H9 (cell line): Measurements from ENCODE around the gene APOB. TPM values are rescaled to one million over a fixed set of nuclear protein-coding genes. Genes with fewer than 3 reads are reported as not detected.

ENCODE experiments used
- DNase-seq: peaks from one replicate; pipeline ENCODE4 v3.0.0-alpha.2; 2017
- H2AFZ ChIP-seq: one replicate; pipeline ENCODE4 v1.6.1; 2013; ENCODE audit warnings: mild to moderate bottlenecking, low read length, control low read depth, moderate library complexity
- H2AK5ac ChIP-seq: 2 replicates; pipeline ENCODE4 v1.6.1; 2013; ENCODE audit warnings: low read length, control low read depth, mixed read lengths; ENCODE audit not compliant: insufficient read length
- H2BK120ac ChIP-seq: one replicate; pipeline ENCODE4 v1.6.1; 2013; ENCODE audit warnings: low read depth, mild to moderate bottlenecking, low read length, control low read depth, inconsistent platforms; ENCODE audit not compliant: poor library complexity, severe bottlenecking
- H2BK12ac ChIP-seq: 2 replicates; pipeline ENCODE4 v1.6.1; 2013; ENCODE audit warnings: low read length, control low read depth, mixed read lengths, low read depth; ENCODE audit not compliant: insufficient read length
- H2BK15ac ChIP-seq: 2 replicates; pipeline ENCODE4 v1.6.1; 2013; ENCODE audit warnings: low read depth, low read length, control low read depth
- H2BK20ac ChIP-seq: one replicate; pipeline ENCODE4 v1.6.1; 2013; ENCODE audit warnings: low read depth, mild to moderate bottlenecking, low read length, control low read depth, inconsistent platforms; ENCODE audit not compliant: poor library complexity, severe bottlenecking
- H2BK5ac ChIP-seq: 2 replicates; pipeline ENCODE4 v1.6.1; 2013; ENCODE audit warnings: low read length, control low read depth, mixed read lengths; ENCODE audit not compliant: insufficient read length
- H3K14ac ChIP-seq: 2 replicates; pipeline ENCODE4 v1.6.1; 2013; ENCODE audit warnings: low read length, control low read depth; ENCODE audit not compliant: insufficient read depth
- H3K18ac ChIP-seq: 2 replicates; pipeline ENCODE4 v1.6.1; 2013; ENCODE audit warnings: low read depth, mild to moderate bottlenecking, mixed read lengths, low read length, control low read depth; ENCODE audit not compliant: insufficient read length
- H3K23ac ChIP-seq: 2 replicates; pipeline ENCODE4 v1.6.1; 2013; ENCODE audit warnings: low read length, control low read depth, mixed read lengths, low read depth; ENCODE audit not compliant: insufficient read length
- H3K23me2 ChIP-seq: 2 replicates; pipeline ENCODE4 v1.6.1; 2013; ENCODE audit warnings: low read depth, mild to moderate bottlenecking, mixed read lengths, low read length, control low read depth; ENCODE audit not compliant: insufficient read length, poor library complexity, severe bottlenecking
- H3K27ac ChIP-seq: 2 replicates; pipeline ENCODE4 v1.5.1; 2013; ENCODE audit warnings: low read length, control low read depth, mixed read lengths, low read depth; ENCODE audit not compliant: insufficient read length
- H3K27me3 ChIP-seq: 2 replicates; pipeline ENCODE4 v1.6.1; 2013; ENCODE audit warnings: low read length, control low read depth, inconsistent platforms; ENCODE audit not compliant: insufficient read depth
- H3K4ac ChIP-seq: 2 replicates; pipeline ENCODE4 v1.6.1; 2013; ENCODE audit warnings: low read depth, mild to moderate bottlenecking, control low read depth, inconsistent platforms, low read length, moderate library complexity
- H3K4me1 ChIP-seq: 2 replicates; pipeline ENCODE4 v1.6.1; 2013; ENCODE audit warnings: low read length, control low read depth, inconsistent platforms; ENCODE audit not compliant: insufficient read depth
- H3K4me2 ChIP-seq: 2 replicates; pipeline ENCODE4 v1.6.1; 2013; ENCODE audit warnings: low read length, control low read depth, mixed read lengths; ENCODE audit not compliant: insufficient read length, insufficient read depth
- H3K56ac ChIP-seq: 2 replicates; pipeline ENCODE4 v1.6.1; 2013; ENCODE audit warnings: low read depth, mild to moderate bottlenecking, mixed read lengths, low read length, control low read depth; ENCODE audit not compliant: insufficient read length
- H3K79me1 ChIP-seq: 2 replicates; pipeline ENCODE4 v1.6.1; 2013; ENCODE audit warnings: low read depth, mild to moderate bottlenecking, moderate library complexity, low read length, control low read depth, inconsistent platforms; ENCODE audit not compliant: insufficient read depth, poor library complexity, severe bottlenecking
- H3K79me2 ChIP-seq: 2 replicates; pipeline ENCODE4 v1.6.1; 2013; ENCODE audit warnings: low read length, control low read depth, inconsistent platforms; ENCODE audit not compliant: insufficient read depth
- H3K9ac ChIP-seq: 2 replicates; pipeline ENCODE4 v1.6.1; 2013; ENCODE audit warnings: low read length, control low read depth, mixed read lengths; ENCODE audit not compliant: insufficient read length; ENCODE audit errors: extremely low read depth
- H3K9me3 ChIP-seq: one replicate; pipeline ENCODE4 v1.6.1; 2013; ENCODE audit warnings: low read depth, low read length, inconsistent platforms; ENCODE audit not compliant: control insufficient read depth
- H3T11ph ChIP-seq: one replicate; pipeline ENCODE4 v1.6.1; 2013; ENCODE audit warnings: mild to moderate bottlenecking, low read length, control low read depth, inconsistent platforms
- H4K20me1 ChIP-seq: one replicate; pipeline ENCODE4 v1.6.1; 2013; ENCODE audit not compliant: control insufficient read depth, insufficient read length, insufficient read depth
- H4K5ac ChIP-seq: 2 replicates; pipeline ENCODE4 v1.6.1; 2013; ENCODE audit warnings: low read depth, mild to moderate bottlenecking, mixed read lengths, low read length, control low read depth; ENCODE audit not compliant: insufficient read length
- H4K8ac ChIP-seq: replicated peaks from 2 replicates; pipeline ENCODE4 v1.6.1; 2013; ENCODE audit warnings: low read length, control low read depth, mixed read lengths, low read depth; ENCODE audit not compliant: insufficient read length
- H4K91ac ChIP-seq: 2 replicates; pipeline ENCODE4 v1.6.1; 2013; ENCODE audit warnings: low read depth, mild to moderate bottlenecking, moderate library complexity, mixed read lengths, low read length, control low read depth; ENCODE audit not compliant: insufficient read length
- H3K27ac Mint-ChIP-seq, 3 experiments: 2 replicates in 2 of 3; 3 replicates in 1 of 3; pipeline ENCODE4 v1.8.0; 2020 to 2021; ENCODE audit warnings: mixed read lengths in 3 of 3, mild to moderate bottlenecking in 1 of 3, moderate library complexity in 1 of 3
- H3K27me3 Mint-ChIP-seq: 2 replicates; pipeline ENCODE4 v1.8.0; 2021; ENCODE audit warnings: low read depth, mild to moderate bottlenecking, moderate library complexity, mixed read lengths
- H3K36me3 Mint-ChIP-seq, 3 experiments: 2 replicates in 2 of 3; 3 replicates in 1 of 3; pipeline ENCODE4 v1.8.0; 2020 to 2021; ENCODE audit warnings: low read depth in 3 of 3, mixed read lengths in 3 of 3; ENCODE audit not compliant: insufficient read depth in 1 of 3
- H3K4me1 Mint-ChIP-seq, 2 experiments: 2 replicates each; pipeline ENCODE4 v1.8.0; 2020; ENCODE audit warnings: mixed read lengths in 2 of 2
- H3K4me3 Mint-ChIP-seq, 2 experiments: 2 replicates in 1 of 2; 3 replicates in 1 of 2; pipeline ENCODE4 v1.8.0; 2020 to 2021; ENCODE audit warnings: mild to moderate bottlenecking in 2 of 2, mixed read lengths in 2 of 2, moderate library complexity in 1 of 2
- H3K9me3 Mint-ChIP-seq, 2 experiments: 2 replicates in 1 of 2; 3 replicates in 1 of 2; pipeline ENCODE4 v1.8.0; 2020; ENCODE audit warnings: mild to moderate bottlenecking in 2 of 2, mixed read lengths in 2 of 2, moderate library complexity in 1 of 2
- CTCF ChIP-seq: fragments of 200-600 bp; sonication (generic); conservative IDR thresholded peaks from 3 replicates; pipeline ENCODE4 v1.8.0; 2021; ENCODE audit warnings: antibody characterized with exemption, mild to moderate bottlenecking
- WGBS: extraction: QIAGEN DNeasy Blood & Tissue Kit; methylation state at CpG from one replicate; pipeline ENCODE4 v1.1.7; 2013; ENCODE audit warnings: missing lambda C conversion rate, low lambda C conversion rate, mixed read lengths; ENCODE audit not compliant: insufficient read length; ENCODE audit errors: extremely low coverage; 5-methylcytosine and 5-hydroxymethylcytosine counted together
- total RNA-seq: library from RNA; stranded (reverse); gene quantifications from 2 replicates; pipeline ENCODE4 v1.2.1, GENCODE V29; 2021

Gene APOB
- total RNA-seq, 1 experiment from 2014 or later = 0.26 TPM

DNA sequence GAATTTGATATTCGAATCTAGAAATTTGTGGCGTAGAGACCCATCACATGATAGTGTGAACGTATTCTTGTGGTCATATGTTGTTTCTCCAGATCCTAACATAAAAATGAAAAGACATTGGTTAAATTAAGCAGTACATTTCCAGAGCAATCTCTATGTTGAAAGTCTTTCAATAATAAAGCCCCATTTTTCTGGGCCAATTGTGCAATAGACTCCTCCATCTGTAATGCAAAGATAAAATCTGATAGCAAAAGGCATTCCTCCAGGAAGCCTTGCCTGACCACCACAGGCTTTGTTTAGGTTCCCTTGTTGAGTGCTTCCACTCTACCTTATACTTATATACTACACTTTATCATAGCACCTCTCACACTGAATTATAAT, 31.3 kb downstream of the APOB start:
- no peaks in the 10 kb centered on the region for H3K27me3 ChIP-seq
- no peak overlapping the region for H2BK15ac ChIP-seq
- Mint-ChIP-seq H3K4me3 (no peak overlapping the region), H3K4me1 (no peaks in the 10 kb centered on the region), H3K9me3 (no peaks in the 10 kb centered on the region; a peak in 1 of 5 replicates), H3K27ac (no peak overlapping the region), H3K27me3 (peaks cover 25% of the 10 kb centered on the region), H3K36me3 (no peaks in the 10 kb centered on the region; a peak in 1 of 7 replicates)
- H3K4ac ChIP-seq = no peak overlapping the region
- H2AFZ ChIP-seq = no peak overlapping the region
- no peak overlapping the region for H3K23ac ChIP-seq
- DNase-seq = no peak
- no peaks in the 10 kb centered on the region for H4K20me1 ChIP-seq
- H2BK20ac ChIP-seq = no peak overlapping the region
- no peaks in the 10 kb centered on the region for H3K9me3 ChIP-seq
- no peak overlapping the region for H3K18ac ChIP-seq
- TF ChIP-seq CTCF = no peak
- H2BK5ac ChIP-seq = no peak overlapping the region
- H3T11ph ChIP-seq = no peak overlapping the region
- no peak overlapping the region for H4K91ac ChIP-seq
- H3K14ac ChIP-seq = no peak overlapping the region
- no peak overlapping the region for H3K56ac ChIP-seq
- no peaks in the 10 kb centered on the region for H3K79me2 ChIP-seq
- no peak overlapping the region for H2BK12ac ChIP-seq
- no peaks in the 10 kb centered on the region for H3K23me2 ChIP-seq
- WGBS = no CpG with 5 or more reads among the region's 3 CpGs
- H3K4me2 ChIP-seq = no peak overlapping the region
- no peak overlapping the region for H2BK120ac ChIP-seq
- H4K5ac ChIP-seq = no peak overlapping the region
- no peak overlapping the region for H2AK5ac ChIP-seq
- H3K9ac ChIP-seq = no peak overlapping the region
- H3K4me1 ChIP-seq = no peaks in the 10 kb centered on the region
- no peaks in the 10 kb centered on the region for H3K79me1 ChIP-seq
- H3K27ac ChIP-seq = no peak overlapping the region
- H4K8ac ChIP-seq = no peak overlapping the region
